Upper lobe of right lung (tissue), 1 donor: Measurements from ENCODE around the gene ZNF287. TPM values are rescaled to one million over a fixed set of nuclear protein-coding genes. Genes with fewer than 3 reads are reported as not detected.
"Not testable (repeated sequence)": the region's sequence is repeated elsewhere in the genome, so short reads cannot be mapped to it uniquely, and the experiment has no call there.

Experiments
- ATAC-seq: fragments of 200-7000 bp; cut with Tn5 transposase; one replicate; pipeline ENCODE4 v1.9.1; 2020; ENCODE audit warnings: mild to moderate bottlenecking, moderate library complexity
- DNase-seq: peaks from one replicate; pipeline ENCODE4 v3.0.0-alpha.2; 2020
- H3K27ac ChIP-seq: fragments of 200-600 bp; one replicate; pipeline ENCODE4 v1.8.0; 2022
- H3K27me3 ChIP-seq: fragments of 200-600 bp; one replicate; pipeline ENCODE4 v1.8.0; 2022; ENCODE audit warnings: mild to moderate bottlenecking
- H3K36me3 ChIP-seq: fragments of 200-600 bp; one replicate; pipeline ENCODE4 v1.8.0; 2022
- H3K4me1 ChIP-seq: fragments of 200-600 bp; one replicate; pipeline ENCODE4 v1.8.0; 2022
- H3K4me3 ChIP-seq: fragments of 200-600 bp; one replicate; pipeline ENCODE4 v1.8.0; 2022; ENCODE audit warnings: mild to moderate bottlenecking
- H3K9me3 ChIP-seq: fragments of 200-600 bp; one replicate; pipeline ENCODE4 v1.8.0; 2022
- CTCF ChIP-seq: fragments of 200-600 bp; IDR thresholded peaks from one replicate; pipeline ENCODE4 v1.8.0; 2022; ENCODE audit warnings: antibody characterized with exemption
- intact Hi-C: fragments of 100-400 bp; cut with DNase I; formaldehyde crosslinking; loops from one replicate; pipeline ENCODE4 v1.11.0; 2022
- total RNA-seq: library from RNA; stranded (reverse); fragmentation: NEBNext Ultra II Directional; extraction: Animal tissue kit (Norgen Biotek cat#: 25700); gene quantifications from one replicate; pipeline ENCODE4 v1.2.1, GENCODE V29; 2021
- donor health status: DM: no; HTN: yes; CAD: no; lungs with severe emphysema.

Gene ZNF287
- total RNA-seq, 1 donor from 2014 or later: 4.7 TPM

GRCh38 chr17:16551878-16552636, 16.9 kb downstream of the ZNF287 start:
- H3K9me3 ChIP-seq: peaks cover 93% of the 10 kb centered on the region
- H3K27me3 ChIP-seq: no peaks in the 10 kb centered on the region
- DNase-seq: no peak
- intact Hi-C loops: no loop called here
- no peak overlapping the region for H3K27ac ChIP-seq
- no peaks in the 10 kb centered on the region for H3K4me1 ChIP-seq
- no peak for ATAC-seq
- no peak for TF ChIP-seq CTCF
- H3K36me3 ChIP-seq: peaks cover 6% of the 10 kb centered on the region
- no peak overlapping the region for H3K4me3 ChIP-seq

GRCh38 chr17:16537130-16537458, 31.9 kb downstream of the ZNF287 start:
- no peak for TF ChIP-seq CTCF
- DNase-seq (no peak), ATAC-seq (no peak)
- no peaks in the 10 kb centered on the region for H3K4me1 ChIP-seq
- H3K9me3 ChIP-seq: no peaks in the 10 kb centered on the region
- H3K27ac ChIP-seq: no peak overlapping the region
- no peaks in the 10 kb centered on the region for H3K36me3 ChIP-seq
- H3K4me3 ChIP-seq: no peak overlapping the region
- intact Hi-C loops: no loop called here
- no peaks in the 10 kb centered on the region for H3K27me3 ChIP-seq

GRCh38 chr17:16534236-16534635, 34.8 kb downstream of the ZNF287 start:
- Histone ChIP-seq H3K27ac (no peak overlapping the region), H3K4me1 (no peaks in the 10 kb centered on the region), H3K4me3 (no peak overlapping the region), H3K36me3 (no peaks in the 10 kb centered on the region), H3K27me3 (no peaks in the 10 kb centered on the region), H3K9me3 (no peaks in the 10 kb centered on the region)
- no peak for DNase-seq
- no peak for TF ChIP-seq CTCF
- intact Hi-C loops: no loop called here
- ATAC-seq: no peak

GRCh38 chr17:16529906-16530305, 39.1 kb downstream of the ZNF287 start:
- intact Hi-C loops: no loop called here

GRCh38 chr17:16527298-16527697, 41.7 kb downstream of the ZNF287 start:
- intact Hi-C loops: no loop called here
- H3K4me1 ChIP-seq: no peaks in the 10 kb centered on the region
- peaks cover 7% of the 10 kb centered on the region for H3K27me3 ChIP-seq
- ATAC-seq (no peak), DNase-seq (no peak)
- H3K9me3 ChIP-seq: no peaks in the 10 kb centered on the region
- H3K27ac ChIP-seq: no peak overlapping the region
- H3K4me3 ChIP-seq: no peak overlapping the region
- TF ChIP-seq CTCF: no peak
- no peaks in the 10 kb centered on the region for H3K36me3 ChIP-seq

More at GRCh38 chr17:16529906-16530305, 39.1 kb downstream of the ZNF287 start:
- no peak for TF ChIP-seq CTCF
- DNase-seq (no peak), ATAC-seq (no peak)
- Histone ChIP-seq H3K36me3 (no peaks in the 10 kb centered on the region), H3K4me1 (no peaks in the 10 kb centered on the region), H3K9me3 (no peaks in the 10 kb centered on the region), H3K27ac (no peak overlapping the region), H3K27me3 (peaks cover 7% of the 10 kb centered on the region), H3K4me3 (no peak overlapping the region)

- H3K4me3 ChIP-seq, intact Hi-C loops, H3K27me3 ChIP-seq, H3K36me3 ChIP-seq, H3K4me1 ChIP-seq, H3K9me3 ChIP-seq, ATAC-seq, DNase-seq, H3K27ac ChIP-seq: not testable (repeated sequence)
Observed at GRCh38 chr17:16525556-16525955, 43.4 kb downstream of the ZNF287 start.
